ENCODE measurements around the gene HHAT.

DNA sequence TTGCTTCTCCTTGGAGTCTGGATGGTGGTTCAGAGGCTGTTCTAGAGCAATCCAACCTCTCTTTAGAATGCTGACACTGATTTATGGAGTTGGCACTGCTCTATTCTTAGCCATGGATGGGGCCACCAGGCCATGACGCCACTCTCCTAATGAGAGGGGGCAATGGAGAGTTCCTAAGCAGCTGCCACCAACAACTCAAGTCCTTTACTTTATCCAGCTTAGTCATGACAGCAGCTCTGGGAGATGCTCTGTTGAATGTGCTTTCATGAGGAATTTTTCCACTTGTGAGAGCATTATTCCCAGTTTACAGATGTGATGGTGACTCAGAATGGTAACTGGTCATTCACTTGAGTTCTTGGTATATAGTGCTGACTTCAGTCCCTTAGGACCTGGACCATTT is 366.3 kb downstream of the HHAT start:
- TF ChIP-seq, protein P1, sequence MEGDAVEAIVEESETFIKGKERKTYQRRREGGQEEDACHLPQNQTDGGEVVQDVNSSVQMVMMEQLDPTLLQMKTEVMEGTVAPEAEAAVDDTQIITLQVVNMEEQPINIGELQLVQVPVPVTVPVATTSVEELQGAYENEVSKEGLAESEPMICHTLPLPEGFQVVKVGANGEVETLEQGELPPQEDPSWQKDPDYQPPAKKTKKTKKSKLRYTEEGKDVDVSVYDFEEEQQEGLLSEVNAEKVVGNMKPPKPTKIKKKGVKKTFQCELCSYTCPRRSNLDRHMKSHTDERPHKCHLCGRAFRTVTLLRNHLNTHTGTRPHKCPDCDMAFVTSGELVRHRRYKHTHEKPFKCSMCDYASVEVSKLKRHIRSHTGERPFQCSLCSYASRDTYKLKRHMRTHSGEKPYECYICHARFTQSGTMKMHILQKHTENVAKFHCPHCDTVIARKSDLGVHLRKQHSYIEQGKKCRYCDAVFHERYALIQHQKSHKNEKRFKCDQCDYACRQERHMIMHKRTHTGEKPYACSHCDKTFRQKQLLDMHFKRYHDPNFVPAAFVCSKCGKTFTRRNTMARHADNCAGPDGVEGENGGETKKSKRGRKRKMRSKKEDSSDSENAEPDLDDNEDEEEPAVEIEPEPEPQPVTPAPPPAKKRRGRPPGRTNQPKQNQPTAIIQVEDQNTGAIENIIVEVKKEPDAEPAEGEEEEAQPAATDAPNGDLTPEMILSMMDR (optimal IDR thresholded peaks at IDR 0.05 in 1 of 3, IDR thresholded peaks at IDR 0.05 in 1 of 3, conservative IDR thresholded peaks at IDR 0.05 in 1 of 3; ENCODE audit: extremely low read depth in 1 of 3, insufficient read depth in 2 of 3, low read length in 3 of 3): no peak
- no peak for TF ChIP-seq EZH2 (IDR thresholded peaks at IDR 0.05; ENCODE audit: low read length)
